Muscle of leg (tissue), 11 donors: ENCODE measurements around the gene LRRC3. TPM values are rescaled to one million over a fixed set of nuclear protein-coding genes. Genes with fewer than 3 reads are reported as not detected.

Source experiments
- DNase-seq: peaks from one replicate; pipeline ENCODE4 v3.0.0; 2013
- H3K27ac ChIP-seq: one replicate; pipeline ENCODE4 v1.5.1; 2013; ENCODE audit warnings: mild to moderate bottlenecking, low read length, control low read depth
- H3K27me3 ChIP-seq: one replicate; pipeline ENCODE4 v1.6.1; 2013; ENCODE audit warnings: low read length; ENCODE audit not compliant: control insufficient read depth, insufficient read depth
- H3K36me3 ChIP-seq: one replicate; pipeline ENCODE4 v1.6.1; 2013; ENCODE audit warnings: low read length; ENCODE audit not compliant: control insufficient read depth, insufficient read depth
- H3K4me1 ChIP-seq: one replicate; pipeline ENCODE4 v1.6.1; 2013; ENCODE audit warnings: low read length; ENCODE audit not compliant: control insufficient read depth, insufficient read depth
- H3K4me3 ChIP-seq: one replicate; pipeline ENCODE4 v1.5.1; 2013; ENCODE audit warnings: low read length, control low read depth
- H3K9me3 ChIP-seq: replicated peaks from 2 replicates; pipeline ENCODE4 v1.6.1; 2013; ENCODE audit warnings: low read depth, low read length; ENCODE audit not compliant: control insufficient read depth
- WGBS: methylation state at CpG from one replicate; pipeline ENCODE4 v1.1.5; 2013; ENCODE audit warnings: missing lambda C conversion rate; ENCODE audit not compliant: insufficient coverage; 5-methylcytosine and 5-hydroxymethylcytosine counted together
- polyA plus RNA-seq, 8 donors: library from polyadenylated mRNA; unstranded; fragments of 120-200 nt; gene quantifications; one replicate each; pipeline versions ENCODE4 v1.2.1 to v1.2.3, GENCODE V29; 2013; ENCODE audit warnings: inconsistent platforms in 1 of 8, low replicate concordance in 1 of 8; ENCODE audit not compliant: insufficient read length in 8 of 8, insufficient read depth in 1 of 8
- total RNA-seq: library from RNA; stranded (reverse); fragments of 120-200 nt; gene quantifications from one replicate; pipeline ENCODE4 v1.2.4, GENCODE V29; 2013

Gene LRRC3
- total and polyA plus RNA-seq, 9 donors, result 0.98 to 4.2 (median 2.5) TPM

DNA sequence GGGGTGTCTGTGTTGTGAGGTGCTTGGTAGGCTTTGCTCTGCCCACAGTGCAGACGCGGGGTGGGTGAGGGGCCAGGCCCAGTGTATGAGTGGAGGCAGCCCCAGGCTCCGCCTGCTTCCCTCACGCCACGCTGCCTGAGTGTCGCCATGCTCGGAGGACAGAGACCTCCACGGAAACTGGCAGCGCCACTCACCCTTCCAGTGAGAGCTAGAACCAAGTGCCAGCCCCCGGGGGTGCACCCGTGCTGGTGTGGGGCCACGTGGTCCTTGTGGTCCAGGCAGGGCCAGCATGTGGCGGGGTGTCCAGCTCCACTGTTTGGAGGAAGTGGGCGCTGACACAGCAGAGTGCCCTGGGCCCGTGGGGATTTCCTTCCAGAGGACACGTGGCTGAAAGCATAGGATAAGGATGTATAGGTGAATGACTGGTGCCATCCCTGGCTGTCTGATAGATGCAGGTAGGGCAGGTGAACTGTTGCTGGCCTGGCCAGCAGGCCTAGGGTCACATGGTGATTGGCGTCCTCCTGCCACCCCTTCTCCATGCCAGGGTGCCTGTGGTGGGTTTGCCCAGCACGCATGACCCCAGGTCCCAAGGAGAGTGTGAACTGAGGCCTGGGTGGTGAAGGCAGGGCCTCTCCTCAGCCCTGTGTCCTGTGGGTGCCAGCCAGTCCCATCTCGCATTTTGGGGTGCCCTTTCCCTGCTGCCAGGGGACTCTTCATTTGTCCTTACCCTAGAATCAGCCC lies 3.8 kb downstream of the LRRC3 start:
- peaks cover 2% of the 10 kb centered on the region for H3K9me3 ChIP-seq
- H3K36me3 ChIP-seq, result peaks cover 4% of the 10 kb centered on the region
- peaks cover 6% of the 10 kb centered on the region for H3K27me3 ChIP-seq
- DNase-seq, result no peak
- H3K4me3 ChIP-seq, result no peak overlapping the region
- H3K27ac ChIP-seq, result no peak overlapping the region
- WGBS, result 91% methylated on average over 17 of the region's 19 CpGs
- peaks cover 30% of the 10 kb centered on the region for H3K4me1 ChIP-seq

DNA sequence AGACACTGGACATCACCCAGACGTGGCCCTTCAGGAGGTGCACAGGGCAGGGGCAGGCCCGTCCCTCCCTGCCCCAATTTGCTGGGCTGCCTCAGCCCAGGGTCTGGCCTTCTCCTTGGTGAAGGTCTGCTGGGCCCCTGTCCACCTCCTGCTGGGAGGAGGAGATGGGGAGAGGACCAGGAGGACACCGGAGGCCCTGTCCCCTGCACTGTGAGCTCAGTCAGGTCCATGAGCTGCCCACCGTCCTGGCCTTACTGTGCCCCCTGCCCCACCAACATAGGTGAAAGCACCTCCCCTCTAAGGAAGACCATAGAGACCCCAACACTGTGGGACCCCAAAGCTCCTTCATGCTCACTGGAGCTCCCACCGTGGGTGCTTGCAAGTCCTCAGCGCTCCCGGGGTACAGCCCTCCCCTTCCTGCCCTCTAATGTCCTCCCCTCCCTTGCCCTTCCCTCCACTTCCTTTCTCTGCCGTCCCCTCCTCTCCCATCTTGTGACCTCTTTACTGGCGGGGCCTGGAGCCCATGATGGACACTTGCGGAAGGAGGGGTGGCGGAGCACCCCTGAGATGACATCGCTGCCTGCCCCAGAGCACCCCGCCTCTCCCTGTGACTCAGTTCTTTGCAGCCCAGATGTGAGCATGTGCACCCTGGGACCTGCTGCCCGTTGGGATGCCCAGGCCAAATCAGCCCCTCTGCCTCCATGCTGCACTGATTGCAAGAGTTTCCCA lies 4.6 kb downstream of the LRRC3 start:
- H3K4me3 ChIP-seq, result no peak overlapping the region

DNA sequence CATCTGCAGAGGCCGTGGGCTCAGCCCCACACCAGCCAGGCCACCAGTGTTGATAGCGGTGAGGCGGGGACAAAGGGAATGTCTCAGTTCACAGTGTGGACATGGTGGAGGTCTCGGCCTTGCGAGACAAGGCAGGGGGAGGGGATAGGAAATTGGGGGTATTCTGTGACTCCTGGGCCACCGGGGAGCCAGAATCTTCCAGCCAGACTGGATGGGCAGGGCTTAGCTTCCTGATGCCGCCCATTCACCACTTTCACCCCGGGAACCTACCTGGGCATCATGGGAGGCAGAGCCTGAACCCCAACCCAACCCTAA lies 5.1 kb downstream of the LRRC3 start:
- Histone ChIP-seq H3K4me1 (peaks cover 30% of the 10 kb centered on the region), H3K36me3 (peaks cover 4% of the 10 kb centered on the region), H3K27ac (no peak overlapping the region), H3K4me3 (no peak overlapping the region), H3K27me3 (peaks cover 4% of the 10 kb centered on the region), H3K9me3 (no peaks in the 10 kb centered on the region)
- WGBS, result 84% methylated on average over 5 of the region's 8 CpGs
- no peak for DNase-seq

More for the DNA sequence above, 4.6 kb downstream of the LRRC3 start:
- Histone ChIP-seq H3K9me3 (no peaks in the 10 kb centered on the region), H3K36me3 (peaks cover 4% of the 10 kb centered on the region), H3K4me1 (peaks cover 30% of the 10 kb centered on the region), H3K27me3 (peaks cover 4% of the 10 kb centered on the region), H3K27ac (no peak overlapping the region)
- DNase-seq, result no peak
- 81% methylated on average over 11 of the region's 14 CpGs for WGBS

DNA sequence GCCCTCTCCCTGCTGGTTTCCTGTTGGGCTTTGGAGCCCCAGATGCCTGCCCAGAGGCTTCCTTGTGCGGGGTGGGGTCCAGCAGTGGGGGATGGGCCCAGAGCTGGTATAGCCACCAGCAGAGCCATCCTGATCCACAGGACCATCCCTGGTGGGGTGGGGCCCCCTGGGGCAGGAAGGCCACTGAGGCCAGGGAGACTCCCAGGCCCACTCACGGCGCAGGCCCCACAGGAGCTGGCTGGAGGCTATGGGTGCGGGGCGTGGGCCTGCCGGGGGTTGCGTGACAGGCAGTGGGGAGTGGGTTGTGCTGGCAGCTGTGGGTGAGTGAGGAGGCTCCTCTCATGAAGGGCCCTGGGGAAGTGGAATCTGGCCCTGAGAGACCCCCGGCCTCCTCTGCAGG lies 5.7 kb downstream of the LRRC3 start:
- no peak for DNase-seq
- Histone ChIP-seq H3K27ac (no peak overlapping the region), H3K4me1 (peaks cover 27% of the 10 kb centered on the region), H3K9me3 (no peaks in the 10 kb centered on the region), H3K36me3 (peaks cover 4% of the 10 kb centered on the region), H3K4me3 (no peak overlapping the region), H3K27me3 (peaks cover 4% of the 10 kb centered on the region)
- 90% methylated on average over 3 of the region's 8 CpGs for WGBS

DNA sequence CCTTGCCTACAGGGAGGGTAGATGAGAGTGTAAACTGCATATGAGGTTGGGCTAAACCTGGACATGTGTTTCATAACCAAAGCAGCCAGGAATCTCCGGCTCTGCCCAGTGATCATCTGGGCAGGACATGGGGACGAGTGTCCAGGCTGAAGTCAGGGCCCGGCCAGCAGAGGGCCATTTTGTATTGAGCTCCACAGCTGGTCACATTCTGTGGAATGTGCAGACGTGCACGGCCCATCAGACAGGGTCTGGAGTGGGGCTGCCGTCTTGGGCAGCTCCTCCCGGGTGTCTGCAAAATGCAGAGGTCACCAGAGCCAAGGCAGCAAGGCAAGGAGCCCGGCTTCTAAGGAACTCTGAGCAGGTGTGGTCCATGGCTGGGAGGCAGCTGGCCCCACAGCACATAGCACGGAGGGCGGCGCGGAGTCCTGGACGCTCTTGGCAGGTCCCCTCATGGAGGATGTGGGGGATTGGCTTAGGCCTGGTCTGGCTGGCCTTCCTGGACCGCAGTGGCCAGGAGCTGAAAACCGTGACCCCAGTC lies 6.2 kb downstream of the LRRC3 start:
- WGBS, result 22% methylated on average over 15 of the region's 15 CpGs
- no peaks in the 10 kb centered on the region for H3K9me3 ChIP-seq
- H3K4me3 ChIP-seq, result no peak overlapping the region
- peaks cover 23% of the 10 kb centered on the region for H3K4me1 ChIP-seq
- H3K27me3 ChIP-seq, result peaks cover 4% of the 10 kb centered on the region
- peak overlapping the region; percentile 20 for H3K27ac ChIP-seq
- peak; percentile 77 for DNase-seq
- peaks cover 4% of the 10 kb centered on the region for H3K36me3 ChIP-seq

DNA sequence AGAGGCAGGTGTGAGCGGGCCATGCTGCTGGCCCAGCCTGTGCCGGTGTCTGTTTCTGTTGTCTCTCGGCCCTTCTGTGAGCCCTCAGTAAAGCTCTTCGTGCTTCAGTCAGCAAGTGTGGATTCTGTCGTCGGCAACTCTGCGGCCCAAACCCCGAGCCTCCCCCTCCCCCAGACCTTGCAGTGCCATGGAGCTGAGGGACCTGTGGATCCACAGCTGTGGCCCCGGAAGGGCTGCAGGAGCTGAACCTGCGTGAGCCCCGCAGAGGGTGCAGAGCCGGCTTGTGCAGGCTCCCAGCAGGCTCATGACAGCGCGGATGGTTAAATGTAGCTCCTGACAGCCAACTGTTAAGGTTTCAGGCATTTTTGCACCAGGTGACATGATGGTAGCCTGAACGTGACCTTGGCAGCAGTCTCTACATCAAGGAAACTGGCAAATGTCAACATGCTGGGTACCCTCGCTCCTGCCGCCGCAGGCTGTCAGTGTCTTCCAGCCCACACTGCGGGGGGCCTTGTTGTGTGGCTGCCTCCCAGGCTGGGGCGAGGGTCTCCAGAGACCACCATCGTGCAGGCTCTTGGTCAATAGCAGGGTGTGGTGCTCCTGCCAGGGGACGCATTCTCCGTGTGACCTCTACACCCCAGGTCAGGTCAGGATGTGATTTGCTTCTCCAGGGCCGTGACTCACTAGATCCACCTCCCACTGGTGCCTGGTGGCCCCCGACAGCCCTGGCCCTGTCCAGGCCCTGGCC lies 7.0 kb downstream of the LRRC3 start:
- no peaks in the 10 kb centered on the region for H3K9me3 ChIP-seq
- H3K27ac ChIP-seq, result no peak overlapping the region
- no peak overlapping the region for H3K4me3 ChIP-seq
- peaks cover 23% of the 10 kb centered on the region for H3K4me1 ChIP-seq
- H3K27me3 ChIP-seq, result peaks cover 2% of the 10 kb centered on the region
- no peak for DNase-seq
- peaks cover 2% of the 10 kb centered on the region for H3K36me3 ChIP-seq
- WGBS, result 76% methylated on average over 25 of the region's 25 CpGs

DNA sequence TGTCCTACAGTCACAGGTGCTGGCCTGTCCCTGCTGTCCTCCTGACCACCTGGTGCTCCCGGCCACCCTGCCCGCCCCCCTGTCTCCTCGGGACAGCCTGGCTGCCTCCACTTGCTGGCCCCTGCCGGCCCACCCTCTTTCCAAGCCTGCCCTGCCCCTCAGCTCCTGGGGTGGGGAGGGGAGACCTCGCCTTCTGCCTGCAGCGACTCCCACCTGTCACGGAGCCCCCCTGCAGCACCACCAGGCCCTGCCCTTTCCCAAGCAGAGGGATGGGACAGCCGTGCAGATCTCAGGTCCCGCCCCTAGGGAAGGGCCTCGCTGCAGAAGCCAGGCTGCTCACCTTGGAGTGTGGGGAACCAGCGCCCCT lies 7.5 kb downstream of the LRRC3 start:
- Histone ChIP-seq H3K27ac (no peak overlapping the region), H3K4me1 (peaks cover 23% of the 10 kb centered on the region), H3K36me3 (no peaks in the 10 kb centered on the region), H3K4me3 (no peak overlapping the region), H3K9me3 (no peaks in the 10 kb centered on the region), H3K27me3 (peaks cover 2% of the 10 kb centered on the region)
- DNase-seq, result no peak
- WGBS, result 61% methylated on average over 4 of the region's 11 CpGs

DNA sequence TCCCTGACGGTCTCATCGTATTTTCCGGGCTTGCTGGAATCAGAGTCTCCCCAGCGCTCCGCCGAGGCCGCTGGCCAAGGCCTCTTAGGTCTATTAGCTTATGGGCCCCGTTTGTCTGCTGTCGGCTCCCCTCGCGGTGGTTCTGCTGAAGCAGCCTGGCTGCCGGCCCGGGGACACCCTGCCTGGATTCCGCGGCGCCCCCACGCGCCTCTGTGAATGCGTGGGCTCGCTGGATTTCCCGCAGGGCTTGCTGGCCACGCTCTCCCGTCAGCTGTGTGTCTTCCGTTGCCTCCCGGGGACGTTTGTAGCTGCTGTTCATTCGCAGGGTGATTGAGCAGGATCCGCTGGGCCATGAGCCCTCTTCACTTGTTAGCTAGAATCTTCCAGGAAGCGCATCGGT lies 8.4 kb downstream of the LRRC3 start:
- Histone ChIP-seq H3K36me3 (no peaks in the 10 kb centered on the region), H3K27ac (no peak overlapping the region), H3K4me3 (no peak overlapping the region), H3K27me3 (peaks cover 2% of the 10 kb centered on the region), H3K9me3 (no peaks in the 10 kb centered on the region), H3K4me1 (peaks cover 23% of the 10 kb centered on the region)
- peak; percentile 68 for DNase-seq
- 11% methylated on average over 30 of the region's 30 CpGs for WGBS

DNA sequence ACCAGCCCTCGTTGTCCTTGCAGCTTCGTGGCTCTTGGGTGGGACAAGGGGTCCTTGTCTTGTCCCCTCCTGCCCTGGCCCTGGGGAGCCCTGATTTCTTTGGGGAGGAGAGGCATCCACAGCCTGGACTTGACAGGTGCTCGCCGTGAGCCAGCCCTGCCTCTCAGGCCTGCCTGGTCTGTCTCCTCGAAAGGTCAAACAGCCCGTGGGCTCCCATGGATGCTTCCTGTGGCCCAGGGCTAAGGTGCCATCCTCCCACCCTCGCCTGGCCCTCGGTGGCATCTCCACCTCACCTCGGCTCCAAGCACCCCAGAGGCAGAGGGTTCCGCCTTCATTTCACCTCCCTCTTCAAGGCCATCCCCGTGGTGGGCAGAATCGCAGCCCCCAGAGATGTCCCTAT lies 9.0 kb downstream of the LRRC3 start:
- WGBS, result 89% methylated on average over 6 of the region's 12 CpGs
- H3K9me3 ChIP-seq, result no peaks in the 10 kb centered on the region
- no peak overlapping the region for H3K27ac ChIP-seq
- no peaks in the 10 kb centered on the region for H3K36me3 ChIP-seq
- H3K27me3 ChIP-seq, result peaks cover 2% of the 10 kb centered on the region
- no peak for DNase-seq
- H3K4me3 ChIP-seq, result no peak overlapping the region
- H3K4me1 ChIP-seq, result peaks cover 23% of the 10 kb centered on the region

DNA sequence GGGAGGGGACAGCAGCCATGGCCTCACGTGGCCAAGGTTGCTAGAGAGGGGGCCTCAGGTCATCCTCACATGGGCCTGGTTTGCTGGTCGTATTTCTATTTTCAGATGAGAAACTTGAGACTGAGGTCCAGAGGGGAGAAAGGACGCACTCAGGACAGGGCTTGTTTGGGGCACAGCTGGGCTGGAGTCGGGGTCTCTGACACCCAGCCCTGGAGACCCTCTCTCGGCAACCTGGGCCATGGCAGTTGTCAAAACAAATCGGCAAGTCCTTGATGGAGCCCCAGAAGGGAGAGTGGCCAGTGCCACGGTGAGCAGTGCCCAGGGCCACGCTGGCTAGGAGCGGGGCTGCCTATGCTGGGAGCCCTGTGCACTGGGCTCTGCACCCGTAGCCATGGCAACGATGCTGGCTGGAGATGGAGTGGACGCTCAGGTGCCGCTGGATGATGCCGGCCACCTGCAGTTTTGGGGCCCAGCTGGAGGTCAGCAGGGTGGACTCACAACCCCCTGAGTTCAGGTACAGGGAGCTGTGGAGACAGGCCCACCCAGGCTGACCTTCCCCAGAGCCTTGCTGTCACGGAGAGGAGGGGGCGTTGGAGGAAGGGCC lies 11.1 kb downstream of the LRRC3 start:
- WGBS, result 80% methylated on average over 16 of the region's 16 CpGs
- peaks cover 2% of the 10 kb centered on the region for H3K27me3 ChIP-seq

More for the DNA sequence above, 11.1 kb downstream of the LRRC3 start:
- no peak overlapping the region for H3K27ac ChIP-seq
- no peak for DNase-seq
- H3K4me1 ChIP-seq, result peaks cover 13% of the 10 kb centered on the region
- no peak overlapping the region for H3K4me3 ChIP-seq
- no peaks in the 10 kb centered on the region for H3K36me3 ChIP-seq
- H3K9me3 ChIP-seq, result no peaks in the 10 kb centered on the region
